K562 (cell line): ENCODE results near the gene IDH2. TPM values are rescaled to one million over a fixed set of nuclear protein-coding genes. Genes with fewer than 3 reads are reported as not detected.
A peak's percentile ranks its signal among the peaks of the same experiment; 100 is the strongest.

Experiments used
- ADNP ChIP-seq: fragments of 200-800 bp; sonication (Bioruptor generic); IDR thresholded peaks from 2 replicates; pipeline ENCODE4 v1.6.1; 2016; ENCODE audit warnings: missing genetic modification characterization, missing compliant biosample characterization
- BCL6 ChIP-seq: fragments of 250-450 bp; sonication (Bioruptor Pico); IDR thresholded peaks from 2 replicates; pipeline ENCODE4 v1.4.0; 2020
- DACH1 ChIP-seq: fragments of 450-650 bp; IDR thresholded peaks from 2 replicates; pipeline ENCODE4 v1.6.1; 2018; ENCODE audit not compliant: partially characterized antibody
- DNMT1 ChIP-seq: fragments of 450-650 bp; IDR thresholded peaks from 2 replicates; pipeline ENCODE4 v1.6.1; 2016; ENCODE audit warnings: antibody characterized with exemption, mild to moderate bottlenecking
- MBD2 ChIP-seq: sonication (generic); IDR thresholded peaks from 2 replicates; pipeline ENCODE4 v1.6.1; 2016; ENCODE audit warnings: low read depth, borderline replicate concordance
- STAG1 ChIP-seq: sonication (generic); formaldehyde crosslinking; IDR thresholded peaks from 2 replicates; pipeline ENCODE4 v1.5.0; 2020; ENCODE audit warnings: missing genetic modification reagents, borderline replicate concordance
- ZBED1 ChIP-seq: IDR thresholded peaks from 2 replicates; pipeline ENCODE4 v1.6.1; 2014
- ZFP30 ChIP-seq: fragments of 250-450 bp; sonication (Bioruptor Pico); IDR thresholded peaks from 2 replicates; pipeline ENCODE4 v1.8.0; 2022; ENCODE audit warnings: moderate library complexity, mild to moderate bottlenecking, inconsistent platforms, borderline replicate concordance
- ZNF79 ChIP-seq: fragments of 250-450 bp; sonication (Bioruptor Pico); IDR thresholded peaks from 2 replicates; pipeline ENCODE4 v1.4.0; 2020; ENCODE audit warnings: low read depth, mild to moderate bottlenecking, moderate library complexity
- polyA plus RNA-seq, 8 experiments: library from polyadenylated mRNA; depleted of rRNA in 4 of 8; stranded (reverse) in 5 of 8; unstranded in 3 of 8; fragments of >200 nt; fragmentation: Nextera tagmentation in 2 of 8; fragmentation: Illumina TruSeq in 1 of 8; extraction: Ambion mirVana in 2 of 8; extraction: Trizol in 1 of 8; gene quantifications; 2 replicates each; pipeline versions ENCODE4 v1.2.1 to v1.2.3, GENCODE V29; 2011 to 2014; ENCODE audit warnings: inconsistent platforms in 1 of 8, missing spikeins in 1 of 8
- total RNA-seq, 7 experiments: library from RNA; depleted of rRNA in 6 of 7; stranded (reverse); fragments of >200 nt in 6 of 7; fragmentation: Illumina TruSeq in 2 of 7; extraction: Trizol in 2 of 7; gene quantifications; 2 replicates each; pipeline versions ENCODE4 v1.2.1 to v1.2.3, GENCODE V29; 2011 to 2021; ENCODE audit warnings: low replicate concordance in 1 of 7
- TF ChIP-seq, protein P1 (sequence below): sonication (generic); formaldehyde crosslinking; IDR thresholded peaks from 2 replicates; pipeline ENCODE4 v1.9.0; 2022; ENCODE audit warnings: mild to moderate bottlenecking, missing genetic modification reagents
- TF ChIP-seq, protein P2 (sequence below), 2 experiments: fragments of 450-650 bp in 1 of 2; sonication (generic) in 1 of 2; formaldehyde crosslinking in 1 of 2; IDR thresholded peaks; 2 replicates each; pipeline versions ENCODE4 v1.7.1 to v1.9.0; 2016 to 2022; ENCODE audit warnings: inconsistent platforms in 1 of 2, mild to moderate bottlenecking in 1 of 2, missing genetic modification reagents in 1 of 2
- TF ChIP-seq, protein P3 (sequence below): fragments of 250-450 bp; sonication (Bioruptor Pico); IDR thresholded peaks from 2 replicates; pipeline ENCODE4 v1.8.0; 2022; ENCODE audit warnings: inconsistent platforms
- TF ChIP-seq, protein P4 (sequence below): fragments of 450-650 bp; IDR thresholded peaks from 2 replicates; pipeline ENCODE4 v1.6.1; 2016
- TF ChIP-seq, protein P5 (sequence below): fragments of 450-650 bp; formaldehyde crosslinking; IDR thresholded peaks from 2 replicates; pipeline ENCODE4 v1.4.0; 2022; ENCODE audit warnings: mild to moderate bottlenecking, moderate library complexity

The IDH2 gene
- total and polyA plus RNA-seq, 9 of the 15 experiments (the other 6 are each of a cell fraction or from before 2014, with no cell fraction given) = 0.70 to 99.9 (median 59.2) TPM

DNA sequence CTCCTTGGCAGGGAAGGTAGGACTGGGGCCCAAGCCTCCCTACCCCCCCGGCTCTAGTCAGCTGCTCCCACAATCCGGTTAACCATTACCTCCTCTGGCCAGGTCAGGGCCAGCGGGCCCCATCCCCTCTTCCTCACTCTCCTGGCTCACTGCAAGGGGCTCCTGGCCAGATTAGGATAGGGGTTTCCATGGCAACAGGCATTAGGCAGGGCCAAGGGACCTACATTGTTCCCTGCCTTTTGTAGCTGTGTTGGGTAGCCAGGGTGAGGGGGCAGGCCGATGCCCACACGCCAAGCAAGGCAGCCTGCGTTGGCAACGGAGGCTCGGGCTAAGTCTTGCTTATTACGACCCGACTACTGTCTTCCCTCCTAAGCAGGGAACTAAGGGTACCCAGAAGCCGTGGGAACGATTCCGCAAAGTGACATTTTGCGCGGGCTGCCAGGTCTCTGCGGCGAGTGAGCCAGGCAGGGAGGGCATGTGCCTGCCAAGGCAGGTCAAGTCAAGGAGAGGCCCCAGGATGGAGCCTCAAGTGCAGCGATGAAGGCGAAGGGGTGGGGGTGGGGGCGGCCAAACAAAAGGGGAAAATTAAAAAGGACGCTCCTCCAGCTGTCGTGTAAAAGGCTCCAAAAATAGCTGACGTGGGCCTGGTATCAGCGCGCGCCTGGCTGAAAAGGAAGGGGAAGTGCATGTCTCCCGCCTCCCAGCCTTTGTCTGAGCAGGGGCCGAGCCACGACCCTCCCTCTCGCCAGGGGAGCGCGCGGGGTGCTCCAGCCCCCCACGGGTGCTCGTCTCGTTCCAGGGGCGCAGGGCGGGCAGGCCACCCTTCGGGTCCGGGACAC is 919 bp downstream of the IDH2 start (continued):
- TF ChIP-seq ADNP = no peak
- no peak for TF ChIP-seq DACH1
- TF ChIP-seq BCL6 (CRISPR knock-in tag) = no peak
- TF ChIP-seq, protein P1, sequence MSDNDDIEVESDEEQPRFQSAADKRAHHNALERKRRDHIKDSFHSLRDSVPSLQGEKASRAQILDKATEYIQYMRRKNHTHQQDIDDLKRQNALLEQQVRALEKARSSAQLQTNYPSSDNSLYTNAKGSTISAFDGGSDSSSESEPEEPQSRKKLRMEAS (CRISPR knock-in tag) = 0 out of 2 replicates have a peak, but pooled peaks have one; percentile 40
- no peak for TF ChIP-seq ZNF79 (CRISPR knock-in tag)
- no peak for TF ChIP-seq ZBED1
- no peak for TF ChIP-seq MBD2
- TF ChIP-seq, protein P2, sequence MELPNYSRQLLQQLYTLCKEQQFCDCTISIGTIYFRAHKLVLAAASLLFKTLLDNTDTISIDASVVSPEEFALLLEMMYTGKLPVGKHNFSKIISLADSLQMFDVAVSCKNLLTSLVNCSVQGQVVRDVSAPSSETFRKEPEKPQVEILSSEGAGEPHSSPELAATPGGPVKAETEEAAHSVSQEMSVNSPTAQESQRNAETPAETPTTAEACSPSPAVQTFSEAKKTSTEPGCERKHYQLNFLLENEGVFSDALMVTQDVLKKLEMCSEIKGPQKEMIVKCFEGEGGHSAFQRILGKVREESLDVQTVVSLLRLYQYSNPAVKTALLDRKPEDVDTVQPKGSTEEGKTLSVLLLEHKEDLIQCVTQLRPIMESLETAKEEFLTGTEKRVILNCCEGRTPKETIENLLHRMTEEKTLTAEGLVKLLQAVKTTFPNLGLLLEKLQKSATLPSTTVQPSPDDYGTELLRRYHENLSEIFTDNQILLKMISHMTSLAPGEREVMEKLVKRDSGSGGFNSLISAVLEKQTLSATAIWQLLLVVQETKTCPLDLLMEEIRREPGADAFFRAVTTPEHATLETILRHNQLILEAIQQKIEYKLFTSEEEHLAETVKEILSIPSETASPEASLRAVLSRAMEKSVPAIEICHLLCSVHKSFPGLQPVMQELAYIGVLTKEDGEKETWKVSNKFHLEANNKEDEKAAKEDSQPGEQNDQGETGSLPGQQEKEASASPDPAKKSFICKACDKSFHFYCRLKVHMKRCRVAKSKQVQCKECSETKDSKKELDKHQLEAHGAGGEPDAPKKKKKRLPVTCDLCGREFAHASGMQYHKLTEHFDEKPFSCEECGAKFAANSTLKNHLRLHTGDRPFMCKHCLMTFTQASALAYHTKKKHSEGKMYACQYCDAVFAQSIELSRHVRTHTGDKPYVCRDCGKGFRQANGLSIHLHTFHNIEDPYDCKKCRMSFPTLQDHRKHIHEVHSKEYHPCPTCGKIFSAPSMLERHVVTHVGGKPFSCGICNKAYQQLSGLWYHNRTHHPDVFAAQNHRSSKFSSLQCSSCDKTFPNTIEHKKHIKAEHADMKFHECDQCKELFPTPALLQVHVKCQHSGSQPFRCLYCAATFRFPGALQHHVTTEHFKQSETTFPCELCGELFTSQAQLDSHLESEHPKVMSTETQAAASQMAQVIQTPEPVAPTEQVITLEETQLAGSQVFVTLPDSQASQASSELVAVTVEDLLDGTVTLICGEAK (IDR thresholded peaks at IDR 0.05) = peak; percentile 53
- TF ChIP-seq, protein P2 (CRISPR knock-in tag; IDR thresholded peaks at IDR 0.05) = no peak
- TF ChIP-seq STAG1 (CRISPR knock-in tag) = no peak
- TF ChIP-seq, protein P3, sequence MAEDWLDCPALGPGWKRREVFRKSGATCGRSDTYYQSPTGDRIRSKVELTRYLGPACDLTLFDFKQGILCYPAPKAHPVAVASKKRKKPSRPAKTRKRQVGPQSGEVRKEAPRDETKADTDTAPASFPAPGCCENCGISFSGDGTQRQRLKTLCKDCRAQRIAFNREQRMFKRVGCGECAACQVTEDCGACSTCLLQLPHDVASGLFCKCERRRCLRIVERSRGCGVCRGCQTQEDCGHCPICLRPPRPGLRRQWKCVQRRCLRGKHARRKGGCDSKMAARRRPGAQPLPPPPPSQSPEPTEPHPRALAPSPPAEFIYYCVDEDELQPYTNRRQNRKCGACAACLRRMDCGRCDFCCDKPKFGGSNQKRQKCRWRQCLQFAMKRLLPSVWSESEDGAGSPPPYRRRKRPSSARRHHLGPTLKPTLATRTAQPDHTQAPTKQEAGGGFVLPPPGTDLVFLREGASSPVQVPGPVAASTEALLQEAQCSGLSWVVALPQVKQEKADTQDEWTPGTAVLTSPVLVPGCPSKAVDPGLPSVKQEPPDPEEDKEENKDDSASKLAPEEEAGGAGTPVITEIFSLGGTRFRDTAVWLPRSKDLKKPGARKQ = peak; percentile 84; the same call in 1 of the 2 replicates
- TF ChIP-seq, protein P4, sequence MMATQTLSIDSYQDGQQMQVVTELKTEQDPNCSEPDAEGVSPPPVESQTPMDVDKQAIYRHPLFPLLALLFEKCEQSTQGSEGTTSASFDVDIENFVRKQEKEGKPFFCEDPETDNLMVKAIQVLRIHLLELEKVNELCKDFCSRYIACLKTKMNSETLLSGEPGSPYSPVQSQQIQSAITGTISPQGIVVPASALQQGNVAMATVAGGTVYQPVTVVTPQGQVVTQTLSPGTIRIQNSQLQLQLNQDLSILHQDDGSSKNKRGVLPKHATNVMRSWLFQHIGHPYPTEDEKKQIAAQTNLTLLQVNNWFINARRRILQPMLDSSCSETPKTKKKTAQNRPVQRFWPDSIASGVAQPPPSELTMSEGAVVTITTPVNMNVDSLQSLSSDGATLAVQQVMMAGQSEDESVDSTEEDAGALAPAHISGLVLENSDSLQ = 0 out of 2 replicates have a peak, but pooled peaks have one; percentile 14
- TF ChIP-seq ZFP30 (CRISPR knock-in tag) = no peak
- TF ChIP-seq, protein P5, sequence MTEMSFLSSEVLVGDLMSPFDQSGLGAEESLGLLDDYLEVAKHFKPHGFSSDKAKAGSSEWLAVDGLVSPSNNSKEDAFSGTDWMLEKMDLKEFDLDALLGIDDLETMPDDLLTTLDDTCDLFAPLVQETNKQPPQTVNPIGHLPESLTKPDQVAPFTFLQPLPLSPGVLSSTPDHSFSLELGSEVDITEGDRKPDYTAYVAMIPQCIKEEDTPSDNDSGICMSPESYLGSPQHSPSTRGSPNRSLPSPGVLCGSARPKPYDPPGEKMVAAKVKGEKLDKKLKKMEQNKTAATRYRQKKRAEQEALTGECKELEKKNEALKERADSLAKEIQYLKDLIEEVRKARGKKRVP (CRISPR knock-in tag) = no peak
- TF ChIP-seq DNMT1 = no peak
